Measurements from ENCODE around the gene SLC51A.

GRCh38 chr3:196255776-196256175 is 39.4 kb downstream of the SLC51A start:
- TF ChIP-seq CTCF (IDR thresholded peaks at IDR 0.05) (no peak), ZFX (IDR thresholded peaks at IDR 0.05; ENCODE audit: borderline replicate concordance) (no peak)
